G401 (cell line): ENCODE results near the gene COG3. TPM values are rescaled to one million over a fixed set of nuclear protein-coding genes. Genes with fewer than 3 reads are reported as not detected.

Experiments used
- DNase-seq: peaks from one replicate; pipeline ENCODE4 v3.0.0-alpha.2; 2015; ENCODE audit warnings: low spot score
- in situ Hi-C: cut with HindIII; loops from 2 replicates; pipeline ENCODE4 v1.10.0; 2016; ENCODE audit warnings: low sequenced_read_pairs, mixed read lengths
- total RNA-seq: library from RNA; depleted of rRNA; stranded (reverse); fragments of >200 nt; shearing (Covaris generic); gene quantifications from 2 replicates; pipeline ENCODE4 v1.2.3, GENCODE V29; 2014

COG3 gene
- total RNA-seq, 1 experiment from 2014 or later = 29.1 TPM

GRCh38 chr13:45536224-45536623 lies 71.5 kb downstream of the COG3 start:
- no peak for DNase-seq
- in situ Hi-C loops = no loop called here

DNA sequence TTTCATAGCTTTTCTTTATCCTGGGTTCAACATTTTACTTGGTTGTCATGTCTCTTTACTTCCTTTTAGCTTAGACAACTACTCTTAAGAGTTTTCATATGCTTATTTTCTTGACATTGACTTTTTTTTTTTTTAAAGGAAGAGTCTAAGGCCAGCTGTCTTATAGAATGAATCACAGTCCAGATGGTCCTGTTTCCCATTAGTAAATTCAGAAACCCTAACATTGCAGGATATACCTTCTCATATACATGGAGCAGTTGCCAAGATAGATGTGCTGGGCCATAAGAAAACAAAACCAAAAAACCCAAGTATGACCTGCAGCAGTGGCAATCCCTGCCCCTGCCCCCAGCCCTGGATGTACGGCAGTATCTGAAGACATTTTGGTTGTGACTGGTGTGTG lies 72.8 kb downstream of the COG3 start:
- no peak for DNase-seq
- in situ Hi-C loops = no loop called here

DNA sequence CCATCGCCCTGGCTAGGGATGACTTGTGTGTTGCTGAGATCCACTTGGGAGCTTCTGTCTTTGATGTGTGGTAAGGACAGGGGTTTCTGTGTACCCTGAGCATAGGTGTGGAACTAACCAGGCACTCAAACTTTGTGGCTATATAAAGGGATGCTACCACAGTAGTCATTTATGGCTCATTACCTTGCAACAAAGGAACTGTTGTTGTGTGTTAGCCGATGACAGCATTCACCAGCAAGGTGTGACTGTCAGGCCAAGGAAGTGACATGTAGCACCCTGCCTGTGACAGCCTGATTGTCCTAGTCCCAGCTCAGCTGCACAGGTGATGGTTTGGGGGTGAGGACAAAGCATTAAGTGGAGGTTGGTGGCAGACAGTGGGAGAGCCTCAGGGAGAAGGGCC lies 73.6 kb downstream of the COG3 start:
- no peak for DNase-seq
- in situ Hi-C loops = no loop called here

- no peak for DNase-seq
- in situ Hi-C loops = no loop called here
Observed at GRCh38 chr13:45540195-45540594, 75.5 kb downstream of the COG3 start.

DNA sequence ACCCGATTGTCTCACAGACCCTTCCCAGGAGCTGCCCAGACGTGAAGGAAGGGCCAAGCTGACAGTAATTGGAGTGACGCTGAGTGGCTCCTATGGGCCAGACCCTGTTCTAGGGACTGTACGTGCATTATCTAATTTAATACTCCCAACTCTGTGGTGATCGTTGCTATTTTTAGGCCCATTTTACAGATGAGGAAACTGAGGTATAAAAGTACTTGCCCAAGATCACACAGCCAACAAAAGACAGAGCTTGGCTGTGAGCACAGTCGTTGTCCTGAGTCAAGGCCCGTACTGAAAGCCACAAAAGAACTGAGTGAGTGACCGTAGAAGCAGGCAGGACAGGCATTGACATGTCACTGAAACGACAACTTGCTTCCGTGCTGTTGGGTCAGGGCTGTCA lies 76.1 kb downstream of the COG3 start:
- in situ Hi-C loops = no loop called here
- DNase-seq = no peak

GRCh38 chr13:45541806-45542205 lies 77.1 kb downstream of the COG3 start:
- no peak for DNase-seq
- in situ Hi-C loops = no loop called here

DNA sequence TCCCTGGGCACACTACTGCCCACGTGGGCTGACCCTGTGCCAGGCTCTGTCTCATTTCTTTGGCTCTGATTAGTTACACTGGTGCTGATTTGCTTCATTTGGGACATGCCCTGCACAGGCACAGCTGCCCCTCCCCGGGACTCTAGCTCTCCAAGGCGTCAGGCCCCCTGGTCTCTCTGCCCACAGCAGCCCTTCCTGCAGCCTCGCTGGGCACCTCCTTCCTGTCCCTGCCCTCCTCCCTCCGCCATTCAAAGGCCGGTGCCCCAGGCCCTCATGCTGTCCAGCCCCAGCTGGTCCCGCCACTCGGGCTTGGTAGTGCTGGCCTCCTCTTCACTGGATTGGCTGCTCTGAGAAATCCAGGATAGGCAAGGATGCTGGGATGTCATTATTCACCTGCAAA lies 77.7 kb downstream of the COG3 start:
- no peak for DNase-seq
- in situ Hi-C loops = no loop called here

DNA sequence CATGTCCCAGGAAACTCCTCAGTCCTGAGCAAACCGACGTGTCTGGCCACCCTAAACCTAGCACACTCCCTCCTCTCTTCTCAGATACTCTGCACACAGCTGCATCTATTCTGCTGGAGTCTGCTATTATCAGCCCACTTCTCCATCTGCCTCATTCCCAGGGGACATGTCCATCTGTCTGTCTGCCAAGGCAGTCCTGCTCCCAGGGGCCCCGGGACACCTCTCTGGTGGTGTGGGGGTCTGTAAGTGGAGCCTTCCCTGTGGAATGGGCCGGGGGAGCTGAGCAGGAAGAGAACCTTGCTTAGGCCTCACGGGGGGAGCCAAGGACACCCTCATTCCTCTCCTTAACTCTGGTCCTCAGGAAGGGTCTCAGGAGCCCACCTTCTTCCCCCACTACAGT lies 78.1 kb downstream of the COG3 start:
- no peak for DNase-seq
- in situ Hi-C loops = no loop called here

DNA sequence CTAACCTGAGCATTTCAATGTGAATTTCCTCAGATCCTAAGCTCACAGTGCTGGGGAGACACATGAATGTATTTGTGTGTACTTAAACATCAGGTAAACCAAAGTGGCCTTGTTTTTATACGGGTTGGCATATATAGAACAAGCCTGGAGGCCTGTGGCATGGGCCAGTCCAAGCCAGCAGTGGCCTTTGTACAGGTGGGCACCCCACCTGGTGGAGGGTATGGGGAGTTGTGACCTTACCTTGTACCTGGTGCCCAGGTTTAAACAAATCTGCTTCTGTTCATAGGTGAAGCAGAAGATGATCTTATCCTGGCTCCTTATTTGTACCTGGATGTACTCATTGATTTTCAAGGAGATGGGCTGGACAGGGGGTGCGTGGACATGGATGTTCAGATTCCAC lies 79.8 kb downstream of the COG3 start:
- DNase-seq = no peak
- in situ Hi-C loops = no loop called here

DNA sequence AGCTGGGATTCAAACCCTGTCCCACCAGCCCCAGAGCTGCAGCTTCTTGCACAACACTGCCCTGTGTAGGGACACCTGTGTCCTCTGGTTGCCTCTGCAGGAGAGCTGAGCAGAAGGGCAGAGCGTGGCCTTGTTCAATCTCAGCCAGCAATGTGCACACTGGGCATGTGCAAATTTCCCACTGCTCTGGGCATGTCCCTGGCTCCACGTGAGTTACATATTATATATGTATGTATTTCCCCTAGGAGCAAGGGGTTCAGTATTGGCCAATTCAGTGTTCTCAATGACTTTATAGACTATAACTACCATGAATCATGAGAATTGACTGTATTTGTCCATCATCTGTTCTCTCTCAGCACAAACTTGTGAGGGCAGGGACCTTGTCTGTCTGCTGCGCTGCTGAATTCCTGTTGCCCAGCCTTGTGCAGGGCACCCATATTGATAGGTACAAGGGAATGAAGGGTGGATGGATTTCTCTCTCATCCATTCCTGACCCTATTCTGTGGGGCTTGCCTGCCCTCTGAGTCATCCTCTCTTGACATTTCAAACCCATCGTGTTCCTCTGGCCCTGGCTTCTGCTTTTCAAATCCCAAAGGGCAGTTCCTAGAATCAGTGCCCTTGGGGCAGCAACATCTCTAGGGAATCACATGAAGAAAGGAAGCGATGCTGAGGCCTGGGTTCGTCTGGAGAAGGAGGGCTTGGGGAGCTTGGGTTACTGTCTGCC lies 81.1 kb downstream of the COG3 start:
- in situ Hi-C loops = no loop called here
- DNase-seq = no peak

DNA sequence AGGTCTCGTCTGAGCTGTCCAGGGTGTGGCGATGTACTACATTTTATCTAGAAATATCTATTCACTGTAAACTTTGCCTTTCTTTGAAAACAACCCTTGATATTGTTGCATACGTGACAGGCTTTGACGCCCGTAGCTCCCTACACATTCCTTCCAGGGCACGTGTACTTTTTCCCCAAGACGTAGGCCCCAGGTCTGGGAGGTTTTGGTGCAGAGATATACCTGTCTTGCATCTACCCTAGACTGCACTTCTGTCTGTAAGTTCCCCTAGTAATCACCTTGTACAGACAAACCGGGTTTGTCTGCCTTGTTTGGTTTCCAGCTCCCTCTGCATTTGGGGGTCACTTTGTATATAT lies 81.6 kb downstream of the COG3 start:
- in situ Hi-C loops = no loop called here
- no peak for DNase-seq

DNA sequence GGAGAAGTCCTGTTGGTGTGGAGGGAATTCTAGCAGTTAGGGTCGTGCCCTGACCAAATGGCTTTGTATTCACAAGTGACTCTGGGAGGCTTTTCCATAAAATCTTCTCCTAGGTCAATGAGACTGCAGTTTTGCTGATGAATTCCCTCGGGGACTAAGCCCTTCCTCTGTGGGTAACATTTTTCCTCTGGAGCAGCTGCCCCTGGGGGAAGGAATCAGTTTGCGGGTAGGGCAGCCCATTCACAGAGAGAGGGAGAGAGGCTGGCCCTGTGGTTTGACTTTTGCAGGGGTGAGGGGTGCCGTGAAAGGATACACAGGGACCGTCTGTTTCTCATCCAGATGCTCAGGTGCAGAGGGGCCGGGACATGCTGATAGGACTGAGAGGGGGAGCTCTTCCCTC lies 83.5 kb downstream of the COG3 start:
- in situ Hi-C loops = no loop called here
- no peak for DNase-seq

GRCh38 chr13:45554604-45555109 lies 89.9 kb downstream of the COG3 start:
- in situ Hi-C loops = no loop called here
- no peak for DNase-seq

DNA sequence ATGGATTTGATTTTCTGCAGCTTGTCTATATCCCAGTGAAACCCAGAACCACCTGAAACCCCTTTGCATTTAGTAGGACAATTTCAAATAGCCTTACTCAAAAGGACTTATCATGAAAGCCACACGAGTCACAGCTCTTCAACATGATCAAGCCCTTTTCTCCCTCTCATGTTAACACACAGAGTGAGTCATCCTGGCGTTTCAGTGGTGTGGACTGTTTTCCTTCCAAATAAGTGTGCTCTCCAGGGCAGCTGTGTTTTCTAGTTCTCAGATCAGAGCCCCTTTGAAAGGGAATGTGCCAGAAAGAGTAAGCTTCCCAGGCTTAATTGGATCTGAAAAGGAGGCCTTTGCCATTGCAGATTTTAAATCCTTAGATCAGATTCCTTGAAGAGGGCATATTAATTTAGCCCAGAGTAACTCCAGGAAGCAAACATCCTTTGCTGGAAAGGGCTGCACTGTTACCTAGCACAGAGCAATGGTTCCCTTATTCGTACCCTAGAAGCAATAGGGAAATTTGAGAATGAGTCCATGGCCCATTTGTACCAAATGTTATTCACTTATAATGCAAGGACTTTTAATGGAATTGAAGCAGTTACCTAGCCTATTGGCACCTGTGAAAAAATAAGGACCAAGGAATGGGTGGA lies 99.5 kb downstream of the COG3 start:
- DNase-seq = no peak
- in situ Hi-C loops = no loop called here

- no peak for DNase-seq
- in situ Hi-C loops = no loop called here
Observed at GRCh38 chr13:45565331-45565730, 100.6 kb downstream of the COG3 start.

GRCh38 chr13:45575146-45575829 lies 110.5 kb downstream of the COG3 start:
- in situ Hi-C loops = no loop called here
- DNase-seq = no peak

GRCh38 chr13:45575830-45576180 lies 111.1 kb downstream of the COG3 start:
- in situ Hi-C loops = no loop called here
- no peak for DNase-seq

- in situ Hi-C loops = no loop called here
Observed at GRCh38 chr13:45576466-45576865, 111.7 kb downstream of the COG3 start.

GRCh38 chr13:45582408-45583076 lies 117.8 kb downstream of the COG3 start:
- in situ Hi-C loops = no loop called here
- DNase-seq = no peak

More at GRCh38 chr13:45576466-45576865, 111.7 kb downstream of the COG3 start:
- DNase-seq = no peak

DNA sequence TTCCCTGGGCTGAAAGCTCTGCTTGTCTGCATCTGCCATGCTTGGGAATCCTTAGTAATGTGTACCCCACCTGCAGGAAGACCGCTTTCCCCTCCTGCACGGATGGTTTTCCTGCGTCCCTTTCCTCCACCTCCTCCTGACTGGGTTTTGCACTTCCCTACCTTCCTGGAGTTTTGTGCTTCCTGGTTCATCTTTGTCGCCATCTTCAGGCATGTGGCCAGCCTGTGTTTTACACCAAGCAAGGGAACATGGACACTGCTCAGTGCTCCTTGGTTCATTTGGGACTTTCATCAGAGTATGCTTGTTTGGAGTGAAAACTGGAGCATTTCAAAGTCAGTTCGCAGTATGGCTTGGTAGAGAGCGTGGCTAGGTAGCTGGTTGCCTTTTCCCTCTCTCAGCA lies 120.1 kb downstream of the COG3 start:
- DNase-seq = no peak
- in situ Hi-C loops = no loop called here
